Measurements from ENCODE around the gene WBP2. TPM values are rescaled to one million over a fixed set of nuclear protein-coding genes. Genes with fewer than 3 reads are reported as not detected.

WBP2 gene
- total and polyA plus RNA-seq, 2 of the 8 experiments (the other 6 are each of a cell fraction or from before 2014, with no cell fraction given) = 48.2 to 71.2 TPM

GRCh38 chr17:75835654-75835987, 19.5 kb downstream of the WBP2 start:
- Histone ChIP-seq H4K20me1 (replicated peaks in 1 of 2; ENCODE audit: control insufficient read depth in 1 of 2, insufficient read depth in 2 of 2, low read length in 2 of 2) (no peaks in the 10 kb centered on the region), H3K9me3 (ENCODE audit: insufficient read depth in 2 of 2, low read depth in 1 of 2, low read length in 1 of 2) (no peaks in the 10 kb centered on the region), H3K23me2 (ENCODE audit: low read depth, low read length) (no peaks in the 10 kb centered on the region; the same call in 1 of the 2 replicates), H3K79me2 (ENCODE audit: control insufficient read depth in 1 of 2, insufficient read depth in 2 of 2, low read length in 2 of 2) (no peaks in the 10 kb centered on the region), H4K91ac (replicated peaks; ENCODE audit: insufficient read length, low read length) (no peak overlapping the region), H3K36me3 (ENCODE audit: control insufficient read depth in 2 of 4, insufficient read depth in 4 of 4, low read length in 3 of 4) (no peaks in the 10 kb centered on the region), H3K27me3 (replicated peaks in 1 of 4; ENCODE audit: control insufficient read depth in 3 of 4, extremely low read depth in 1 of 4, insufficient read depth in 3 of 4, low read length in 3 of 4) (no peaks in the 10 kb centered on the region), H3K4me2 (ENCODE audit: insufficient read depth in 1 of 2, low read depth in 2 of 2, low read length in 2 of 2) (no peak overlapping the region), H3K18ac (ENCODE audit: extremely low read depth, low read length) (no peak overlapping the region), H3K4me3 (ENCODE audit: extremely low read depth in 1 of 4, insufficient read depth in 2 of 4, low read depth in 3 of 4, low read length in 4 of 4) (no peak overlapping the region), H3K56ac (replicated peaks; ENCODE audit: insufficient read length, low read depth, low read length) (no peak overlapping the region), H2BK15ac (ENCODE audit: low read length) (0 out of 2 replicates have a peak overlapping the region, but pooled peaks have one; percentile 40), H2BK120ac (replicated peaks; ENCODE audit: low read depth, low read length) (no peak overlapping the region), H3K14ac (ENCODE audit: insufficient read length) (no peak overlapping the region), H4K8ac (ENCODE audit: extremely low read depth, insufficient read depth, low read length) (no peak overlapping the region), H2AK5ac (ENCODE audit: low read depth, low read length) (no peak overlapping the region), H3K4ac (replicated peaks; ENCODE audit: insufficient read length, low read depth, low read length) (no peak overlapping the region), H2BK12ac (ENCODE audit: low read depth, low read length) (no peak overlapping the region; the same call in 1 of the 2 replicates), H3K4me1 (replicated peaks in 1 of 4; ENCODE audit: control insufficient read depth in 3 of 4, insufficient read depth in 4 of 4, low read length in 3 of 4) (peaks cover 0 to 22% (median 15%) of the 10 kb centered on the region in 4 experiments; a peak in 6 of 7 replicates), H4K5ac (ENCODE audit: insufficient read length, low read depth, low read length) (no peak overlapping the region), H3K27ac (ENCODE audit: low read depth, low read length) (no peak overlapping the region), H3K23ac (ENCODE audit: insufficient read length) (no peak overlapping the region), H2AFZ (ENCODE audit: low read length) (no peak overlapping the region), H2BK20ac (ENCODE audit: low read length) (no peak overlapping the region), H3K79me1 (ENCODE audit: low read depth, low read length) (no peaks in the 10 kb centered on the region), H2BK5ac (ENCODE audit: low read depth, low read length) (no peak overlapping the region; the same call in 1 of the 2 replicates), H3K9ac (replicated peaks in 1 of 4; ENCODE audit: extremely low read depth in 1 of 4, low read depth in 3 of 4, low read length in 3 of 4) (no peak overlapping the region)
- POLR2A ChIA-PET (ENCODE audit: partially characterized antibody) = interaction anchor here (1.1 to 16.0 kb wide), 4 partner anchors 9 to 59 kb away, joined by 4 to 216 read pairs (median 20); partner anchors contain the start of gene UNC13D
- FAIRE-seq = no peak
- 84% methylated on average over 9 of the region's 9 CpGs; no CpG with 5 or more reads in 1 of the 2 experiments for WGBS, 2 experiments (ENCODE audit: extremely low coverage in 1 of 2, insufficient coverage in 1 of 2, insufficient read length in 1 of 2, insufficient replicate concordance in 2 of 2, low coverage in 1 of 2, low lambda C conversion rate in 2 of 2, missing lambda C conversion rate in 1 of 2)
- CTCF ChIA-PET (ENCODE audit: partially characterized antibody) = interaction anchor here (0.5 to 21.9 kb wide), 8 partner anchors 10 to 234 kb away, joined by 3 to 563 read pairs (median 4); partner anchors contain the start of genes UNC13D and WBP2
- DNase-seq (ENCODE audit: low read depth in 1 of 2, low spot score in 2 of 2) = no peak
- TF ChIP-seq MAX (IDR thresholded peaks at IDR 0.05) (0 out of 2 replicates have a peak, but pooled peaks have one; percentile 17), ATF2 (IDR thresholded peaks at IDR 0.05; ENCODE audit: low read length) (no peak)
